ENCODE data around the gene DCAF10. TPM values are rescaled to one million over a fixed set of nuclear protein-coding genes. Genes with fewer than 3 reads are reported as not detected.

Gene DCAF10
- total and polyA plus RNA-seq, 2 of the 8 experiments (the other 6 are each of a cell fraction or from before 2014, with no cell fraction given): 7.1 to 15.0 TPM

- TF ChIP-seq SIRT6 (IDR thresholded peaks at IDR 0.05; ENCODE audit: low read length) (no peak), CHD2 (IDR thresholded peaks at IDR 0.05; ENCODE audit: low read length) (no peak), EZH2 (IDR thresholded peaks at IDR 0.05; ENCODE audit: low read depth, low read length, severe bottlenecking) (no peak), POU5F1 (IDR thresholded peaks at IDR 0.05; ENCODE audit: low read depth, low read length) (no peak), PHF8 (conservative IDR thresholded peaks at IDR 0.05; ENCODE audit: low read depth, low read length) (peak; percentile 67), HDAC6 (IDR thresholded peaks at IDR 0.05; ENCODE audit: low read depth, low read length) (no peak), EGR1 (IDR thresholded peaks at IDR 0.05; ENCODE audit: borderline replicate concordance, low read depth, low read length) (no peak), NRF1 (IDR thresholded peaks at IDR 0.05; ENCODE audit: low read depth, low read length) (no peak), CBX5 (IDR thresholded peaks at IDR 0.05; ENCODE audit: low read depth, low read length) (no peak), RNF2 (IDR thresholded peaks at IDR 0.05; ENCODE audit: borderline replicate concordance, low read depth, low read length, missing control alignments, poor library complexity, severe bottlenecking) (no peak), CREB1 (IDR thresholded peaks at IDR 0.05) (0 out of 2 replicates have a peak, but pooled peaks have one; percentile 49), TEAD4 (IDR thresholded peaks at IDR 0.05; ENCODE audit: low read depth, low read length) (no peak), CTCF (IDR thresholded peaks at IDR 0.05; ENCODE audit: control extremely low read depth in 1 of 3, insufficient read depth in 1 of 3, low read depth in 1 of 3, low read length in 3 of 3) (no peak), BCL11A (IDR thresholded peaks at IDR 0.05; ENCODE audit: low read depth in 2 of 2, low read length in 2 of 2) (no peak), RFX5 (IDR thresholded peaks at IDR 0.05; ENCODE audit: borderline replicate concordance, low read depth, low read length) (no peak), KDM5A (IDR thresholded peaks at IDR 0.05; ENCODE audit: low read length) (no peak), NANOG (IDR thresholded peaks at IDR 0.05; ENCODE audit: insufficient read depth, low read depth, low read length, poor library complexity, severe bottlenecking) (no peak), ZNF274 (IDR thresholded peaks at IDR 0.05; ENCODE audit: borderline replicate concordance, extremely low read depth, low read length) (no peak), CBX8 (IDR thresholded peaks at IDR 0.05; ENCODE audit: borderline replicate concordance, low read depth, low read length) (no peak), ASH2L (IDR thresholded peaks at IDR 0.05; ENCODE audit: low read length) (peak; percentile 67), MAFK (IDR thresholded peaks at IDR 0.05; ENCODE audit: low read depth, low read length) (no peak)
Observed at GRCh38 chr9:37753489-37754190, 47.0 kb upstream of the DCAF10 start, which contains the start of gene TRMT10B (continued).

Measured in H1 (cell line).